Uterus (tissue), 2 donors: ENCODE results near the gene KYAT1.

Source experiments
- POLR2A ChIP-seq, 2 donors: fragments of 450-650 bp; IDR thresholded peaks; one replicate each; pipeline ENCODE4 v1.6.1; 2016; ENCODE audit warnings: antibody characterized with exemption in 2 of 2, mild to moderate bottlenecking in 1 of 2, moderate library complexity in 1 of 2
- TF ChIP-seq, protein P1 (sequence below), 4 experiments: fragments of 200-600 bp in 2 of 4; fragments of 450-650 bp in 2 of 4; sonication (generic) in 2 of 4; IDR thresholded peaks; one replicate each; pipeline ENCODE4 v1.5.1; 2016 to 2019; ENCODE audit warnings: antibody characterized with exemption in 4 of 4, mild to moderate bottlenecking in 2 of 4, moderate library complexity in 1 of 4

DNA sequence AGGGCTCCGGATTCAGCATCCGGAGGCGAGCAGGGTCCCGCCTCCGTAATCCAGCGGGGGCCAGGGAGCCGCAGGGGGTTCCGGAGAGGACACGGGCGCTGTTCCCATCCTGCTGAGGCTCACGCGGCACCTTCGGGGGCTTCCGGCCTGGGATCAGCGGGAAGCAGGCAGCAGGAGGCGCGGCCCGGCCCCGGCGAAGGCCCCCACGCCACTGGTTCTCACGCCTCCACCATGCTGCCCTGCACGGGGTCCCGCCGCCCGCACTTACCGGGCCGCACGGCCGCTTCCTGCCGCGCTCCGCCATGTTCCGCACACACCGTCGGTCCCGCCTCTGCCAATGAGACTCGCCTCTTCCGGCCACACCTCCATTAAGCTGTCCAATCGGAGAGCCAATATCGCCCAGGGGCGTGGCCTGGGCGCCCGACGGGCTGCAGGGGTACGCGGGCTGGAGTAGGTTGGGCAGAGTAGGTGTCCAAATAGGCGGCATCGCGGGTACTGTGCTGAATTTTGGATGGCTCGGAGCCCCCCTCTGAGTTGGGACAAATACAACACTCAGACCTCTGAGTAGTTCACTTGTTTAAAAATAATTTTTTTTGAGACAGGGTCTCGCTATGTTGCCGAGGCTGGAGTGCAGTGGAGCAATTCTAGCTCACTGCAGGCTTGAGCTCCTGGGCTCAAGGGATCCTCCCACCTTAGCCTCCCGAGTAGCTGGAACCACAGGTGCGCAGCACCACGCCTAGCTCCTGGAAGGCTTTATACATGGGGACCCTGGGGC is 52.1 kb downstream of the KYAT1 start, which contains the start of gene SPOUT1:
- TF ChIP-seq POLR2A (IDR thresholded peaks at IDR 0.05) = peak; percentile 49 to 50
- TF ChIP-seq, protein P1, sequence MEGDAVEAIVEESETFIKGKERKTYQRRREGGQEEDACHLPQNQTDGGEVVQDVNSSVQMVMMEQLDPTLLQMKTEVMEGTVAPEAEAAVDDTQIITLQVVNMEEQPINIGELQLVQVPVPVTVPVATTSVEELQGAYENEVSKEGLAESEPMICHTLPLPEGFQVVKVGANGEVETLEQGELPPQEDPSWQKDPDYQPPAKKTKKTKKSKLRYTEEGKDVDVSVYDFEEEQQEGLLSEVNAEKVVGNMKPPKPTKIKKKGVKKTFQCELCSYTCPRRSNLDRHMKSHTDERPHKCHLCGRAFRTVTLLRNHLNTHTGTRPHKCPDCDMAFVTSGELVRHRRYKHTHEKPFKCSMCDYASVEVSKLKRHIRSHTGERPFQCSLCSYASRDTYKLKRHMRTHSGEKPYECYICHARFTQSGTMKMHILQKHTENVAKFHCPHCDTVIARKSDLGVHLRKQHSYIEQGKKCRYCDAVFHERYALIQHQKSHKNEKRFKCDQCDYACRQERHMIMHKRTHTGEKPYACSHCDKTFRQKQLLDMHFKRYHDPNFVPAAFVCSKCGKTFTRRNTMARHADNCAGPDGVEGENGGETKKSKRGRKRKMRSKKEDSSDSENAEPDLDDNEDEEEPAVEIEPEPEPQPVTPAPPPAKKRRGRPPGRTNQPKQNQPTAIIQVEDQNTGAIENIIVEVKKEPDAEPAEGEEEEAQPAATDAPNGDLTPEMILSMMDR (IDR thresholded peaks at IDR 0.05) = peak in 1 of 4 experiments; percentile 17
